IPS-NIHi7 (cell line): ENCODE measurements around the gene NCOR2.

Experiments used
- DNase-seq: peaks from one replicate; pipeline ENCODE4 v3.0.0; 2012; ENCODE audit warnings: mixed read lengths; ENCODE audit errors: extremely low spot score

Gene NCOR2

DNA sequence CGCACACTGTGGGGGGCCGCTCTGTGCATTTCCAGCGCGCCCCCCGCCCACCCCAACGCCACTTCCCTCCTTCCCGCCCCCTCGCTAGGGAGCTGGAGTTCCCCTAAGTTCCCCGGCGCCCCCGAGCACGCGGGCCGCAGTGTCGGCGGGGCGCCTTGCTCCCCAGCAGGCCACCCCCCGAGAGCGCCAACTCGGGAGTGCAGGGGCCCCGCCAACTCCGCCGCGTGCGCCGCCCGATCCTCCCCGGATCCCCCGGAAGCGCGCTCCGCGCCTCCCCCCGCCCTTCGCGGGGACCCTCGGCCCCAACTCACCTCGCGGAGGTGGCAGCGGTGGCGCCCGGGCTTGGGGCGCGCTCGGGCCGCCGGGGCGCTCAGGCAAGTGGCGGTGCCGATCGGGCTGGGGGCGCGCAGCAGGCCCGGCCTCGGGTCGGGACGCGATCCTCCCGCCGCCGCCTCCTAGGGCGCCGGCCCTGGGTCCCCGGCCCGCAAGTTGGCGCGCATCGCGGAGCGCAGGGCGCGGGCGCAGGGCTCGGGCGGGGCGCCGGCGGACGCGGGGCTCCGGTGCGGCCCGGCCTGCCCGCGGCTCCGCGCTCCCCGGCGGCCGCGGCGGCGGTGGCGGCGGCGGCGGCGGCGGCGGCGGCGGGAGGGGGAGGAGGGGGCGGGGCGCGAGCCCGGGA lies at the start of gene NCOR2:
Gene NCOR2, minus strand, starts transcription at position 616 of the 676 bp plus-strand sequence. CDS start 72,361 bp downstream, outside the sequence.
- no peak for DNase-seq

DNA sequence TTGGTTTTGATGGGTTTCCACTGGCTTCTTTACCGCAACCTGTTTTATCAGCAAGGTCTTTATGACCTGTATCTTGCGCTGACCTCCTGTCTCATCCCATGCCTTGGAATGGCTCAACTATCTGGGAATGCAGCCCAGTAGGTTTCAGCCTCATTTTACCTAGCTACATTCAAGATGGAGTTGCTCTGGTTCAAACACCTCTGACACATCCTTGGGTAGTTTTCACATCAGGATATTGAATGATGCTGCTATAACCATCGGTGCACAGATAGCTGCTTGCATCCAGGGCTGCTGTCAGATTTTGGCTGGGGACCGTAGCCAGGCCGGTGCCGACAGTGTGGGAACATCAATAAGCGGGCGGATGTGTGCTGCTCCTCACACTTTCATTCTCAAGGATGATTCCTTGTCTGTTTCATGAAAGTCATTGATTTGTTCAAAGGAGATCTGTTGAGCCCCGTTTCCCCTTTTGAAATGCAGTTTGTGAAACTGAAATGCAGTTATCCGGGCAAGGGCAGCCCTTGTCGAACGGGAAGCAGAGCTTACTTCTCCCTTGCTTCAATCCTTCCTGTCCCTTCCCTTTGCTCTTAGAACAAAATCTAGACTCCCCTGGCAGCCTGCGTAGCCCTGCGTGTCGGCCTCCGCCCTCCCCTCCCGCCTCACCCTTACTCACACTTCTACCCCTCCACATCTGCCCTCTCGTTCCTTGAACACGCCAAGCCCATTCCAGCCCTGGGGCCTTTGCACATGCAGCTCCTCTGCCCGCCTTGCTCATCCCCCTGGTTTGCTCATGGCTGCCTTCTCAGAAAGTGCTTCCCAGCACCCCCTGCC lies 49.2 kb upstream of the NCOR2 start:
- DNase-seq: no peak

DNA sequence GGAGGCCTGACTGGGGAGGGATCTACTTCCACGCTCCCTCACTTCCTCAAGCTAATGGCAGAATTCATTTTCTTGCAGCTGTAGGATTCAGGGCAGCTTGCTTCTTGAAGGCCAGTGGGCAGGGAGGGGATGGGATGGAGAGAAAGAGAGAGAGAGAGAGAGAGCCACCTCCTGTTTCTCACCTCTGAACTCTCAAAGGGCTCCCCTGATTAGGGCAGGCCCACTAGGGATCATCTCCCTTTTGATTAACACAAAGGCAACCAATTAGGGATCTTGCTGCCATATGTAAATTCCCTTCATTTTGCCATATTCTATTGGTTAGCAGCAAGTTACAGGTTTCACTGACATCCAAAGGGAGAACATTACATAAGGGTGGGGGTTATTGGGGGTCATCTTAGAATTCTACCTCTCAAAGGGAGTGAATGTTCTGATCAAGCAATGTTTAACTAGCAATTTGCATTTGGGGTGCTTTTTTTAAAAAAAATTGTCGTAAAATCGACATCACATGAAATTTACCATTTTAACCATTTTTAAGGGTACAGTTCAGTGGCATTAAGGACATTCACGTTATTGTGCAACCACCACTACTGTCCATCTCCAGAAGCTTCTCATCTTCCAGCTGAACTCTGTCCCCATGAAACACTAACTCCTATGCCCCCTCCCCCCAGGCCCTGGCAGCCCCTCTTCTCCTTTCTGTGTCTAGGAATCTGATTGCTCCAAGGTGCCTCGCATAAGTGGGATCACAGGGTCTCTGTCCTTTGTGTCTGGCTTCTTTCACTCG lies 47.3 kb upstream of the NCOR2 start:
- DNase-seq: no peak

DNA sequence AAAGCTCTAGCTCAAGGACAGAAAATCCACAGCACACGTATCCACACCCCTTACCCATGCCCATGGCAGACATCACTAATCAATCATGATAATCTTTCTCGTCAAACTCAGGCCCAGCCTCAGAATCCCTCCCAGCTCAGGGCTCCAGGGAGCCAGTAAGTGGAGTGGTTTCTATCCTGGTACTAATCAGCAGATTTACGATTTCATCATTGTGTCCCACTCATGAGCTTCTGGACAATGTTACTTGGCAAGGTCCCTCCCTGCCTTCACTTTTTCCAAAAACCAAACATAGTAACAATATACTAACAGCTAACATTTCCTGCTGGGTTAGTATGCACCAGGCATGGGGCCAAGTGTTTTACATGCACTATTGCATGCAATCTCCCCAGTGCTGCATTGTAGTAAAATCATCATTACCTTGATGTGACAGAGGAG lies 45.8 kb upstream of the NCOR2 start:
- DNase-seq: no peak

DNA sequence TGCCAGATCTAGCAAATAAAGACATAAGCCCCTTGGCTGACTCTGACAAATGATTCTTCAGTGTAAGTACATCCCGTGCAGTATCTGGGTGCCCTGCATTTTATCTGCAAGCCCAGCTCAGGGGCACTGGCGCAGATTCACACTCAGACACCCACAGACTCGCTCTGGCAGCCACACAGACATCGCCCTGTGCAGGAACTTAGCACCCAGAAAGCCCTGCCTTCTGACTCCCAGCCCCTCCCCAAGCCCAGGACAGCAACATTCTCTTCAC lies 44.9 kb upstream of the NCOR2 start:
- DNase-seq: no peak

DNA sequence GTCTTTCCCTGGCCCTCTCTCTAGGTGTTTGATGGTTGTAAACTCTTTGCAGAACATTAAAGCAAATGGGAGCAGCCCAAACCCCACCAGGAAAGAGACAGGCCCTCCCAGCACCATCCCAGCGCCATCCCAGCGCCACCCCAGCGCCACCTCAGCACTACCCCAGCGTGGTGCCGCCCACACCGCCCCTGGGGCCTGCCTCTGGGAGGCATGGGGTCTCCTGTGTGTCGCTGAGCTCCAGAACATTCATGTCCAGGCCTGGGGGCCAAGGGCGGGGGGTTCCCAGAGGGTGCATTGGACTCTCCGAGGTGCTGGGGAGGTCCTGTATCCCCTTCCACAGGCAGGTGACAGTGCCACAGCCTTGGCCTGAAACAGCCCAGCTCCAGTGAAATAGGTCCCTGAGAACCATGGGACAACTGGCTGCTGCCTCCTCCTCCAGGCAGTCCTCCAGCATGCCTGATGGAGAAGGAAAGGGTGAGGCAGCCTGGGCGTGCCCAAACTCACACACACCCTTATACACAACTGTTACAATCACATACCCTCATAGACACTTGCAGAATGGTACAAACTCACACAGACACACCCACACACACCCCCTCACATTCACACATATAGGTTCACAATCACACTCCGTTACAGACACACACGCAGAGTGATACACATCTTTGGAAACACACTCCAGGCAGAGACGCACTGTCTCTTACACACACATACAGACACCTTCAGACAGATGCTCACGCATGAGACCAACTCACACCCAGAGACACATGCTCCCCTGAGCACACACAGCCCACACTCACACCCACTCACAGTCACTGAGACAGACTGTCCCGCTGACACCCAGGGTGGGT lies 44.4 kb upstream of the NCOR2 start:
- DNase-seq: no peak

DNA sequence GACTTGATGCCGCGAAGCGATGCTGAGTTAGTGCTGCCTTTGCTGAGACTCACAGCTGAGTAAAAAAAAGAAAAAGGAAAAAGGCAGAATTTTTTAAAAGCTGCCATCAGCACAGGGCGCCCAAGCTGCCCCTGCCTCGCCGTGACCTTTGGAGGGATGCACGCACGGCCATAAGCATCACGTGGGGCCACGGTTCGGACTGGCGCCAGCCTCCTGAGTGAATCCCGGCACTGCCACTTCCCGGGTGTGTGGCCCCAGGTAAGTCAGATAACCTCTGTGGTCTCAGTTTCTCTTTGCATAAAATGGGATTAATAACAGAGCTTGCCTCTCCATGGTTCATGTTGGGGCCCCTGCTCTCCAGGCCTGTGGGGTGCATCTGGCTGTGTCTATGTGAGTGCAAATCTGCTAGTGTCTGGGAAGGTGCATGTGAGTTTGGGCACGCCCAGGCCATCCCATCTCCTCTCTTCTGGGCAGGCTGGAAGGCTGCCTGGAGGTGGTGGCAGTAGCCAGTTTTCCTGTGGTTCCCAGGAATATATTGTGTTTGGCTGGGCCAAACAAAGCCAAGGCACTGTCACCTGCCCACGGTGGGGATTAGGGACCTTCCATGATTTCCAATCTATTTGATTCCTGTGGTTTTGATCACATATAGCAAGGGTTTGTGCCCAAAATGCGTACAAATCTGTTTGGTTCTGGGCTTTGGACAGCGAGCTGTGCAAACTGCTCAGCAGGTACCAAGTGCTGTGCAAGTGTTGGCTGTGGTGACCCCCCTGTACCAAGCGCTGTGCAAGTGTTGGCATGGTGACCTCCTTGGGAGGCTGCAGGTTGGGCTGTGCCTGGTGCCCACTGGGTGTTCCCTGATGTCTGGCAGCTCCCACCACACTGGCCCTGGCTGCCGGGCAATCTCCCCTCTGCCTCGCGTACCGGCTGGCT lies 43.5 kb upstream of the NCOR2 start:
- no peak for DNase-seq

DNA sequence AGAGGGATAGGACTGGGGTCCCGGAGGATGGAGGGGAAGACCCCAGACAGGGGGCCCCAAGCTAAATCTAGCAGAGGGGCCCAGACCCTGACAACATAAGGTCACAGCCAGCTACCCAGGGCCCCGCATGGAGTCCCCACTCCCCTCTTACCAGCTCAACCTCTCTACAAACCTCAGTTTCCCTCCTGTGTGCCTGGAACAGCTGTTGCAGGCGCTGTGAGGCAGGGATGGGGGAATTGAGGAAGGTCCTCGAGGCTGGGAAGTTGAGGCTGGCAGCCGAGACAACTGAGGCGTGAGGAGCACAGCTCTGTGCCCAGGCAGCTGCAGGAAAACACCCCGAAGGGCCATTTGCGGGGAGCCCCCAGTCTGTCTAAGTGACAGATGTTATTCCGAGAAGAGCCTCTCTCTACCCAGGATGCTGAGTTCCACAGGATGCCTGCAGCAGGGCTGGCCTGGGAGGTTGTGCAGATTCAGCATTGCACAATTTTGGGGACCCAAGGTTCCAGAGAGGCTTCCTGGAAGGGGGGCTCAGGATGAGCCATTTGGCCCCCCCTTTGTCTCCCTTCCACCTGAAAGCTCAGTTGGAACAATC lies 42.7 kb upstream of the NCOR2 start:
- DNase-seq: no peak

DNA sequence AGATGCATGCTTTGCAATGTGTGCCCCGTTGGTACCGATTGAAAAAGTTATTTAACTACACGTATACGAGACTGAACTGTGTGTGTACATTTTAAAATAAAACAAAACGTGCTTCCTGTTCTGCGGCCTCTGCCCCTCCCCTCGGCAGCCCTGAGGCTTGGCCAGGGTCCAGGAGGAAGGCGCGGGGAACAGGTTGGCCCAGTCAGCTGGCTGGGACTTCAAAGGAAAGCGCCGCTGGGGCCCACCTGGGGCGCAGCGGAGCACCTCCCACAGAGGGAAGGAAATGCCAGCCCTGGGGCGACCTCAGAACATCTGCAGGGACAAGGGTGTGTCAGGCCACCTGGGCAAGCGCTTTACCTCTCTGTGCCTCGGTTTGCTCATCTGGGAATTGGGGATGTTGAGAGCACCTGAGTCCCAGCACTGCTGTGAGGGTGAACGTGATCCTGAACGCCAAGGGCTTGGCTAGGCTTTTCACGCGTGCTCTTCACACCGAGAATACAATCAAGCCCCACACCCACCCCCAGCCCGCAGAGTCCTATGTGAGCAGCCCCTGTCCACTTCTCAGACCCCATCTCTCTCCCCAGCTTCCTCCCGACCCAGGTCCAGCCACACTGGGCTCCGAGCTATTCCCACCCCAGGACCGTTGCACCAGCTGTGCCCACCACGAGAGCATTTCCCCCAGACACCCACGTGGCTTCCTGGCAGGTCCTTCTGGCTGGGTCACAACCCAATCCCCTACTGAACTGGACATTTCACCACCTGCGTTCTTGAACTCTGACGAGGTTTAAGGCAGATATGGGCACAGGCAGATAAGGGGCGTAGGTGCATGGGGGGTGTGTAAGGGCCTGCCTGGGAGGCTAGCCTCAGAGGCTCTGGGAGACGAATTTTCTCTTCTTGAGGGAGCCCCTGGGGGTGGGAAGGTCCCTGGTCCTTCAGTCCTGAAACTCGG lies 41.9 kb upstream of the NCOR2 start:
- DNase-seq: peak; percentile 64

DNA sequence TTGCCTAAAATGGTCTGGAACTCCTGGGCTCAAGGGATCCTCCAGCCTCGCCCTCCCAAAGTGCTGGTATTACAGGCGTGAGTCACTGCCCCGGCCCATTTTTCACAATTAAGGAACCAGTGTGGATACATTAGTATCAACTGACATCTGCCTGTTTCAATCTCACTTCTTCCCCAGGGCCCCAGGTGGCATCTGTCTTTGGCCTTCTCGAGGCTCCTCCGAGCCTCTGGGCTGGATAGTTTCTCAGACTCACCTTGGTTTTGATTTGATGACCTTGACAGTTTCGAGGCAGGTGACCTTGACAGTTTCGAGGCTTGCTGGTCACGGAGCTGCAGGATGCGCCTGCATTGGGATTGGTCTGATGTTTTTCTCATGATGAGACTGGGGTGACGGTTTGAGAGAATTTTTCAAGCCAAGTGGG lies 41.0 kb upstream of the NCOR2 start:
- DNase-seq: no peak

DNA sequence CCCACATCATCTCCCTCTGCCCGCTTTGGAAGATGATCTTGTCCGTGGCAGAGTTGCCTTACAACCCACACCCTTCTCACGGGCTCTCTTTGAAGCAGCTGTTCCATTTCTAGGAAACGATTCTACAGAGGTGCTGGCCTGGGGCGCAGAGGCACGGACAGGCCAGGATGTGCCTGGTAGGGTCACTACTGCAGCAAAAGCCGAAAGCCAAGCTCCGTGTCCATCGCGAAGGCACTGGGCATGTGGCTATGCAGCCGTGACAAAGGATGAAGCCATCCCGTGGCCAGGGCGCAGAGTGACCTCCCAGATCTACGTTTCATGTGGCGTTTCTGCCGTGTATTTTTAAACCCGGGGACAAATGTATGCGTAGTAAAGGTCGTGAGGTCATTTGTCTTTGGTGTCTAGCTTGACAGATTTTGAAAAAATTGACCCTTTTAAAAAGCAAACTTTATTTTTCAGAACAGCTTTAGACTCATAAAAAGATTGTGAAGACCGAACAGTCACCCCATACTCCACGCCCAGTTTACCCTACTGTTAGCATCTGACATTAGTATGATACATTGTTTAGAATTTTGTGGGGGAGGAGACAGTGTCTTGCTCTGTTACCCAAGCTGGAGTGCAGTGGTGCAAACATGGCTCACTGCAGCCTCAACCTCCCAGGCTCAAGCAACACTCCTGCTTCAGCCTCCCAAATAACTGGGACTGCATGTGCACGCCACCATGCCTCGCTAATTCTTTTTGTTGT lies 40.4 kb upstream of the NCOR2 start:
- DNase-seq: no peak

DNA sequence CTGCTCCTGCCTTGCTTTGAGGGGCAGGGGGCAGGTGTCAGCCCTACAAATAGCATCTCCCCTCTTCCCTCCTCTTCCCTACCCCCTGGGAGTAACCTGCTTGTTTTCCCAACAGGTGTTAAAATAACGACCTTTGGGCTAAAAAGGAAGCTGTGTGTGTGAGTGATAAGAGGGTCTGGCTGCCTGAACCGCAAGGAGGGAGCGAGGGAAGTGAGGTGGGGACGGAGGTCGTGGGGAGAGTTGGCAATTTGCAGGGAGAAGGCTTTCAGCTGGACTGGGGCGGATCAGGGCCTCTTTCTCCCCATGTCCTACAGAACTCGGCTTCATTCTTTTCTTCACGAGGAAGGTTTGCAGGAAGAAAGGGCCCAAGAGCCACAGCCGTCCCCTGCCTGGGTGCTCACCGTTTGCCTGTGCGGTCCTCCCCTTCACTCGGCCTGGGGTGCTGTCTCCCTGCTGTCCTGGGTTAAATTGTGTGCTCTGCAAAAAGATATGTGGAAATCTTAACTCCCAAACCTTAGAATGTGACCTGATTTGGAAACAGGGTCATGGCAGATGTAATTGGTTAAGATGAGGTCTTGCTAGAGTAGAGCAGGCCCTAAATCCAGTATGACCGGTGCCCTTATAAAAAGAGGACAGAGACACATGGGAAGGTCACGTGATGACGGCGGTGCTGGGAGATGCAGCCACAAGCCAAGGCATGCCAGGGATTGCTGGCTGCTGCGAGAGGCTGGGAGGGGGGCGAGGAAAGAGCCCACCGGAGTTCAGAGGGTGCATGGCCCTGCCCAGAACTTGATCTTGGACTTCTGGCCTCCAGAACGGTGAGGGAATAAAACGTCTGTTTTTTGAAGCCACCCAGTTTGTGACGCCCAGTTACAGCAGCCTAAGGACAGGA lies 38.7 kb upstream of the NCOR2 start:
- DNase-seq: no peak

DNA sequence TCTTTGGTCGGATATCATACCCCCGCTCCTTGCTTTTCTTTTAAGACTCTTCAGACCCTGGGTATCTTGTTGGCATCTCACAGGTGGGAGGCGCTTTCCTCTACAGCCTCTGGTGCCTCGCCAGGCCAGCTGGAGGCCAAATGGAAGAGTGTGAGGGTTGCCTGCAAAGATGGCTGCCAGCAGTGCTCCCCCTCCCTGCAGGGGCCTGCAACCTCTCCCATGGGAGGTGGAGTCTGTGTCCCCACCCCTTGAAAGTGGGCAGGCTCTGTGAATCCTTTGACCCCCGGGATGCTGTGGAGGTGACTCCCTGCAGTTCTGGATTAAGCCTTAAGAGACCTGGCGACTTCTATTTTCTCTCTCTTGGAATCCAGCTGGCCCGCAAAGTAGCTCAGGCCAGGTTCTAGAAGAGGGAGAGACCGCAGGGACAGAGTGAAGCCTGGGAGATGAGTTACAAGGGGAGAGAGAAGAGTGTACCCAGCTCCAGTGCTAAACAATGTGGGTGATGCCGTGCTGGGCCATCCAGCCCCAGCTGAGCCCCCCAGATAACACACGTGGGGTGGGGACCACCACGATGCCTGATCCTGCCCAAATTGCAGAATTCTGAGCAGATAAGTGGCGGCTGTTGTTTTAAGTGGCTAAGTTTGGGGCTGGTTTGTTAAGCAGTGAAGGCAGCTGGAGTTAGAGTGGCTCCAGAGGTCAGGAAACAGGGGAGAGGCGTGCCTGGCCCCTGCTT lies 37.9 kb upstream of the NCOR2 start:
- no peak for DNase-seq

DNA sequence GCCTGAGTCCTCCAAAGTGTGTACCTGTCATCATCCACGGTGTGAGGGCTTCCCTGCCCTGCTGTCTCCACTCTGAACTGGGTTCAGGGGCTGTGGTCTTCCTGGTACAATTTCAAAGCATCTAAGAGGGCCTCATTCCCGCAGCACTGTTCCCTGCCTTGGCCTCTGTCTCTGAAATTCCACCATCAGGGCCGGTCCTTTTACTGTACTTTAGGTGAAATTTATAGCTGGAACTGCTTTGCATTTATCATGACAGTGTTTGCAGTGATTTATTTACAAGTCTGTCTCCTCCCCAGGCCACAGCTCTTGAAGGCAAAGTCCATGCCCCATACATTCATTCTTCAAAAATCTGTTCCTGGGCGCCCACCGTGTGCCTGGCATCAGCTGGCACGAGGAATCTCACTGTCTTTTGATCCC lies 36.9 kb upstream of the NCOR2 start:
- no peak for DNase-seq

DNA sequence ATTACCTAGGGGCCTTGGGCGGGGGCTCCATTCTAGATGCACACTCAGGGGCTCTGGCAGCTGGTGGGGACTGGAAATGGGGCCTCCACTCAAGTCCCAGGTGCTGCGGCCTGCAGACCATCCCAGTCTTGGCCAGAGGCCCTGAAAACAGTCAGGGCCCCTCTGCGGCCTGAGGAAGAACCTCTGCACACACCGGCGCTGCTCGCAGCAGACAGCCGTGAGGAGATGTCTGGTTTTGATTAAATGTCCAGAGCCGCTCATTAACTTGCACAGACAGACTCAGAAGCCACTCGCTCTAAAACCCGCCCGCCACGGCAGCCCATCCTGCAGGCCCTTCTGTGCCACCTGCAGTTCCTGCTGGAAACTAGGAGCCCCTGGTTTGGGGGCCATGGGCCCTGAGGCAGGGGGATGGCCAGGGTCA lies 36.4 kb upstream of the NCOR2 start:
- DNase-seq: no peak

DNA sequence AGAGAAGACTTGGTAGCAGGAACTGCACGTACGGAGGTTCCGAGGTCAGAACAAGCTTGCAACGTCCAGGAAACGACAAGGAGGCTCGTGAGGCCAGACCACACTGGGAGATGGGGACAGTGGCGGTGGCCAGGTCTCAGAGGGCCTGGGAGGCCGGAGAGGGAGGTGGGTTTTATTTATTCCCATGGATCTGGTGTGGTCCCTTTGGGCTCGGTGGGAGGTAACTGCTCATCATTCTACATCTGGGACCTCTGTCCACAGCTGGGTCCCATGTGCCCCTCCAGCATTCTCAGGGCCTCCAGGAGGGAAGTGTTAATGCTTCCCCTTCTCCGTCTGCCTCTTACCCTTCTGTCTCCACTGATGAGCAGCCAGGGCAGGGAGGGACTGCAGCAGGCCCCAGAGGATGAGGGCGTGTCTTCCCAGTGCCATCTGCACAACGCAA lies 35.7 kb upstream of the NCOR2 start:
- DNase-seq: no peak

DNA sequence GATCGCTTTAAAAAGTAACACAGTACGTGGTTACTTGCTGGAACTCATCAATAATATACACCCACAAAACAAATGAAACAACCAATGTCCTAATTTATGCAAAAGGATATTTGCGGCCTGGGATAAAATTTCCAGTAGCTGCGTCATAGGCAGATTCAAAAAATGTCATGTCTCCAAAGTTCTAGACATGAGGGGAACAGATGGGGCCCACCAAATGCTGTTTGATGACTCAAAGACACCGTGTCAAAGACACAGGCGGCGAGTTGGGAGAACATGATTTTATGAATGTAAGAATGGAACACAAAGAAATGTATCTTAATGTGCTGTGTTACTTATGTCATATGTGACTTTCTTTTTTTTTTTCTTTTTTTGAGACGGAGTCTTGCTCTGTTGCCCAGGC lies 34.3 kb upstream of the NCOR2 start:
- DNase-seq: no peak
